HEK293 (cell line): Measurements from ENCODE around the gene GNPTG.

Source experiments
- CTCF ChIA-PET: fragments of 350-600 bp; formaldehyde crosslinking; extraction: SDS; loops from one replicate; lab custom pipeline; 2021; ENCODE audit warnings: antibody characterized with exemption; lab: Yijun Ruan, JAX
- POLR2A ChIA-PET: fragments of 300-600 bp; formaldehyde crosslinking; extraction: SDS; loops from one replicate; lab custom pipeline; 2020; ENCODE audit warnings: antibody characterized with exemption, inconsistent platforms; lab: Yijun Ruan, JAX
- H3K27ac ChIP-seq: fragments of 200-500 bp; sonication (Bioruptor generic); 2 replicates; pipeline ENCODE4 v1.5.1; 2014; ENCODE audit warnings: low read depth, low read length, control low read depth, inconsistent platforms; ENCODE audit errors: extremely low read depth
- H3K36me3 ChIP-seq, 2 experiments: fragments of 200-500 bp in 1 of 2; sonication (Bioruptor generic) in 1 of 2; 1 replicate in 1 of 2; 2 replicates in 1 of 2; pipeline ENCODE4 v1.5.1; 2014 to 2017; ENCODE audit warnings: inconsistent platforms in 2 of 2, low read length in 2 of 2; ENCODE audit not compliant: control insufficient read depth in 2 of 2, insufficient read depth in 1 of 2
- H3K4me1 ChIP-seq: fragments of 200-500 bp; sonication (Bioruptor generic); 2 replicates; pipeline ENCODE4 v1.5.1; 2014; ENCODE audit warnings: mild to moderate bottlenecking, low read length, inconsistent platforms; ENCODE audit not compliant: control insufficient read depth, insufficient read depth
- H3K4me3 ChIP-seq: 2 replicates; pipeline ENCODE4 v1.5.1; 2011; ENCODE audit warnings: low read depth, mild to moderate bottlenecking, control low read depth, low read length, moderate library complexity
- H3K9me3 ChIP-seq: fragments of 200-500 bp; sonication (Bioruptor generic); 2 replicates; pipeline ENCODE4 v1.5.1; 2014; ENCODE audit warnings: low read depth, low read length, inconsistent platforms; ENCODE audit not compliant: control insufficient read depth, insufficient read depth
- EGR2 ChIP-seq: fragments of 450-650 bp; formaldehyde crosslinking; IDR thresholded peaks from 2 replicates; pipeline ENCODE4 v1.5.1; 2016; ENCODE audit warnings: low read depth, missing biosample characterization, missing genetic modification characterization
- KLF10 ChIP-seq: fragments of 450-650 bp; IDR thresholded peaks from 2 replicates; pipeline ENCODE4 v1.5.1; 2018; ENCODE audit warnings: missing biosample characterization, mild to moderate bottlenecking, missing genetic modification characterization
- SCRT1 ChIP-seq: fragments of 450-650 bp; formaldehyde crosslinking; IDR thresholded peaks from 2 replicates; pipeline ENCODE4 v1.5.1; 2016; ENCODE audit warnings: missing biosample characterization, missing genetic modification characterization, borderline replicate concordance
- YY2 ChIP-seq: fragments of 450-650 bp; formaldehyde crosslinking; IDR thresholded peaks from 2 replicates; pipeline ENCODE4 v1.5.1; 2016; ENCODE audit warnings: missing biosample characterization, missing genetic modification characterization
- ZFP69B ChIP-seq: fragments of 450-650 bp; formaldehyde crosslinking; IDR thresholded peaks from 2 replicates; pipeline ENCODE4 v1.5.1; 2016; ENCODE audit warnings: missing biosample characterization, missing genetic modification characterization
- ZNF214 ChIP-seq: fragments of 450-650 bp; formaldehyde crosslinking; IDR thresholded peaks from 2 replicates; pipeline ENCODE4 v1.5.1; 2017; ENCODE audit warnings: missing biosample characterization, mild to moderate bottlenecking, missing genetic modification characterization, borderline replicate concordance
- ZNF24 ChIP-seq: fragments of 450-650 bp; formaldehyde crosslinking; IDR thresholded peaks from 2 replicates; pipeline ENCODE4 v1.5.1; 2016; ENCODE audit warnings: missing biosample characterization, missing genetic modification characterization
- ZNF274 ChIP-seq, 2 experiments: fragments of 200-500 bp in 1 of 2; fragments of 450-650 bp in 1 of 2; sonication (Bioruptor generic) in 1 of 2; formaldehyde crosslinking in 1 of 2; IDR thresholded peaks; 2 replicates each; pipeline versions ENCODE4 v1.5.1 to v1.6.1; 2014 to 2016; ENCODE audit warnings: borderline replicate concordance in 1 of 2, inconsistent platforms in 1 of 2, low read length in 1 of 2, missing biosample characterization in 1 of 2, missing genetic modification characterization in 1 of 2
- ZNF544 ChIP-seq: fragments of 450-650 bp; formaldehyde crosslinking; IDR thresholded peaks from 2 replicates; pipeline ENCODE4 v1.5.0; 2017; ENCODE audit warnings: missing biosample characterization, missing genetic modification characterization
- ZNF555 ChIP-seq: fragments of 450-650 bp; formaldehyde crosslinking; conservative IDR thresholded peaks from 2 replicates; pipeline ENCODE4 v1.5.1; 2017; ENCODE audit warnings: missing biosample characterization, mild to moderate bottlenecking, missing genetic modification characterization, inconsistent platforms
- ZNF670 ChIP-seq: fragments of 450-650 bp; formaldehyde crosslinking; IDR thresholded peaks from 2 replicates; pipeline ENCODE4 v1.5.1; 2016; ENCODE audit warnings: missing biosample characterization, missing genetic modification characterization, low read depth
- ZNF830 ChIP-seq: fragments of 450-650 bp; IDR thresholded peaks from 2 replicates; pipeline ENCODE4 v1.5.0; 2018; ENCODE audit warnings: missing biosample characterization, missing genetic modification characterization, low read depth, mild to moderate bottlenecking, moderate library complexity
- TF ChIP-seq, protein P1 (sequence below): fragments of 450-650 bp; formaldehyde crosslinking; IDR thresholded peaks from 2 replicates; pipeline ENCODE4 v1.5.1; 2016; ENCODE audit warnings: missing biosample characterization, missing genetic modification characterization, borderline replicate concordance
- TF ChIP-seq, protein P2 (sequence below): fragments of 450-650 bp; formaldehyde crosslinking; IDR thresholded peaks from 2 replicates; pipeline ENCODE4 v1.5.1; 2016; ENCODE audit warnings: missing biosample characterization, missing genetic modification characterization
- TF ChIP-seq, protein P3 (sequence below): fragments of 450-650 bp; IDR thresholded peaks from 2 replicates; pipeline ENCODE4 v1.5.1; 2018; ENCODE audit warnings: missing biosample characterization, missing genetic modification characterization
- TF ChIP-seq, protein P4 (sequence below): fragments of 450-650 bp; formaldehyde crosslinking; IDR thresholded peaks from 2 replicates; pipeline ENCODE4 v1.5.1; 2016; ENCODE audit warnings: missing biosample characterization, missing genetic modification characterization
- TF ChIP-seq, protein P5 (sequence below): fragments of 450-650 bp; formaldehyde crosslinking; conservative IDR thresholded peaks from 2 replicates; pipeline ENCODE4 v1.5.1; 2016; ENCODE audit warnings: low read depth, missing biosample characterization, missing genetic modification characterization
- TF ChIP-seq, protein P6 (sequence below): fragments of 450-650 bp; formaldehyde crosslinking; IDR thresholded peaks from 2 replicates; pipeline ENCODE4 v1.5.1; 2016; ENCODE audit warnings: missing biosample characterization, missing genetic modification characterization, borderline replicate concordance
- TF ChIP-seq, protein P7 (sequence below): fragments of 450-650 bp; formaldehyde crosslinking; IDR thresholded peaks from 2 replicates; pipeline ENCODE4 v1.5.1; 2016; ENCODE audit warnings: missing biosample characterization, missing genetic modification characterization

GNPTG gene

DNA sequence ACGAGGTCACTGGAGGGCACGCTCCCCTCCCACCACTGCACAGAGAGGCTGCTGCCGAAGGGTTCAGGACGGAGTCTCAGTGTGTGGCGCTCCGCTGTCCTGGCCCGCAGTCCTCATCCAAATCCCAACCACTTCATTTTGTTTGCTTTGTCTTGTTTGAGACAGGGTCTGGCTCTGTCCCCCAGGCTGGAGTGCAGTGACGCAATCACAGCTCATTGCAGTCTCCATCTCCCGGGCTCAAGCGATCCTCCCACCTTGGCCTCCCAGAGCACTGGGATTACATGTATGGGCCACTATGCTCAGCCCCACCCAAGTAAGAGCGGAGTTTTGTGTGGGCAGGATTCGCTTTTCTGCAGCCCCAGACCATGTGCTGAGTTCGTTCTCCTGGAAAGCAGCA is 50.0 kb downstream of the GNPTG start:
- TF ChIP-seq ZNF555 (tag by site-specific recombination) = no peak
- no peak for TF ChIP-seq ZNF24 (tag by site-specific recombination)
- TF ChIP-seq, protein P1, sequence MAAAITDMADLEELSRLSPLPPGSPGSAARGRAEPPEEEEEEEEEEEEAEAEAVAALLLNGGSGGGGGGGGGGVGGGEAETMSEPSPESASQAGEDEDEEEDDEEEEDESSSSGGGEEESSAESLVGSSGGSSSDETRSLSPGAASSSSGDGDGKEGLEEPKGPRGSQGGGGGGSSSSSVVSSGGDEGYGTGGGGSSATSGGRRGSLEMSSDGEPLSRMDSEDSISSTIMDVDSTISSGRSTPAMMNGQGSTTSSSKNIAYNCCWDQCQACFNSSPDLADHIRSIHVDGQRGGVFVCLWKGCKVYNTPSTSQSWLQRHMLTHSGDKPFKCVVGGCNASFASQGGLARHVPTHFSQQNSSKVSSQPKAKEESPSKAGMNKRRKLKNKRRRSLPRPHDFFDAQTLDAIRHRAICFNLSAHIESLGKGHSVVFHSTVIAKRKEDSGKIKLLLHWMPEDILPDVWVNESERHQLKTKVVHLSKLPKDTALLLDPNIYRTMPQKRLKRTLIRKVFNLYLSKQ (tag by site-specific recombination) = no peak
- TF ChIP-seq, protein P2, sequence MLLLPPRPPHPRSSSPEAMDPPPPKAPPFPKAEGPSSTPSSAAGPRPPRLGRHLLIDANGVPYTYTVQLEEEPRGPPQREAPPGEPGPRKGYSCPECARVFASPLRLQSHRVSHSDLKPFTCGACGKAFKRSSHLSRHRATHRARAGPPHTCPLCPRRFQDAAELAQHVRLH (tag by site-specific recombination) = no peak
- TF ChIP-seq KLF10 (tag by site-specific recombination) = no peak
- TF ChIP-seq, protein P3, sequence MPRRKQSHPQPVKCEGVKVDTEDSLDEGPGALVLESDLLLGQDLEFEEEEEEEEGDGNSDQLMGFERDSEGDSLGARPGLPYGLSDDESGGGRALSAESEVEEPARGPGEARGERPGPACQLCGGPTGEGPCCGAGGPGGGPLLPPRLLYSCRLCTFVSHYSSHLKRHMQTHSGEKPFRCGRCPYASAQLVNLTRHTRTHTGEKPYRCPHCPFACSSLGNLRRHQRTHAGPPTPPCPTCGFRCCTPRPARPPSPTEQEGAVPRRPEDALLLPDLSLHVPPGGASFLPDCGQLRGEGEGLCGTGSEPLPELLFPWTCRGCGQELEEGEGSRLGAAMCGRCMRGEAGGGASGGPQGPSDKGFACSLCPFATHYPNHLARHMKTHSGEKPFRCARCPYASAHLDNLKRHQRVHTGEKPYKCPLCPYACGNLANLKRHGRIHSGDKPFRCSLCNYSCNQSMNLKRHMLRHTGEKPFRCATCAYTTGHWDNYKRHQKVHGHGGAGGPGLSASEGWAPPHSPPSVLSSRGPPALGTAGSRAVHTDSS (tag by site-specific recombination) = no peak
- TF ChIP-seq, protein P4, sequence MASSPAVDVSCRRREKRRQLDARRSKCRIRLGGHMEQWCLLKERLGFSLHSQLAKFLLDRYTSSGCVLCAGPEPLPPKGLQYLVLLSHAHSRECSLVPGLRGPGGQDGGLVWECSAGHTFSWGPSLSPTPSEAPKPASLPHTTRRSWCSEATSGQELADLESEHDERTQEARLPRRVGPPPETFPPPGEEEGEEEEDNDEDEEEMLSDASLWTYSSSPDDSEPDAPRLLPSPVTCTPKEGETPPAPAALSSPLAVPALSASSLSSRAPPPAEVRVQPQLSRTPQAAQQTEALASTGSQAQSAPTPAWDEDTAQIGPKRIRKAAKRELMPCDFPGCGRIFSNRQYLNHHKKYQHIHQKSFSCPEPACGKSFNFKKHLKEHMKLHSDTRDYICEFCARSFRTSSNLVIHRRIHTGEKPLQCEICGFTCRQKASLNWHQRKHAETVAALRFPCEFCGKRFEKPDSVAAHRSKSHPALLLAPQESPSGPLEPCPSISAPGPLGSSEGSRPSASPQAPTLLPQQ (tag by site-specific recombination) = no peak
- no peak for TF ChIP-seq ZNF544 (tag by site-specific recombination)
- no peak for TF ChIP-seq SCRT1 (tag by site-specific recombination)
- TF ChIP-seq YY2 (tag by site-specific recombination) = no peak
- TF ChIP-seq, protein P5, sequence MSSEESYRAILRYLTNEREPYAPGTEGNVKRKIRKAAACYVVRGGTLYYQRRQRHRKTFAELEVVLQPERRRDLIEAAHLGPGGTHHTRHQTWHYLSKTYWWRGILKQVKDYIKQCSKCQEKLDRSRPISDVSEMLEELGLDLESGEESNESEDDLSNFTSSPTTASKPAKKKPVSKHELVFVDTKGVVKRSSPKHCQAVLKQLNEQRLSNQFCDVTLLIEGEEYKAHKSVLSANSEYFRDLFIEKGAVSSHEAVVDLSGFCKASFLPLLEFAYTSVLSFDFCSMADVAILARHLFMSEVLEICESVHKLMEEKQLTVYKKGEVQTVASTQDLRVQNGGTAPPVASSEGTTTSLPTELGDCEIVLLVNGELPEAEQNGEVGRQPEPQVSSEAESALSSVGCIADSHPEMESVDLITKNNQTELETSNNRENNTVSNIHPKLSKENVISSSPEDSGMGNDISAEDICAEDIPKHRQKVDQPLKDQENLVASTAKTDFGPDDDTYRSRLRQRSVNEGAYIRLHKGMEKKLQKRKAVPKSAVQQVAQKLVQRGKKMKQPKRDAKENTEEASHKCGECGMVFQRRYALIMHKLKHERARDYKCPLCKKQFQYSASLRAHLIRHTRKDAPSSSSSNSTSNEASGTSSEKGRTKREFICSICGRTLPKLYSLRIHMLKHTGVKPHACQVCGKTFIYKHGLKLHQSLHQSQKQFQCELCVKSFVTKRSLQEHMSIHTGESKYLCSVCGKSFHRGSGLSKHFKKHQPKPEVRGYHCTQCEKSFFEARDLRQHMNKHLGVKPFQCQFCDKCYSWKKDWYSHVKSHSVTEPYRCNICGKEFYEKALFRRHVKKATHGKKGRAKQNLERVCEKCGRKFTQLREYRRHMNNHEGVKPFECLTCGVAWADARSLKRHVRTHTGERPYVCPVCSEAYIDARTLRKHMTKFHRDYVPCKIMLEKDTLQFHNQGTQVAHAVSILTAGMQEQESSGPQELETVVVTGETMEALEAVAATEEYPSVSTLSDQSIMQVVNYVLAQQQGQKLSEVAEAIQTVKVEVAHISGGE = no peak
- no peak for TF ChIP-seq ZNF274 (IDR thresholded peaks at IDR 0.05; ENCODE audit: low read length)
- no peak for TF ChIP-seq ZNF274 (tag by site-specific recombination; IDR thresholded peaks at IDR 0.05; ENCODE audit: borderline replicate concordance)
- no peak for TF ChIP-seq ZNF830 (tag by site-specific recombination)
- TF ChIP-seq EGR2 (tag by site-specific recombination) = no peak
- TF ChIP-seq, protein P6, sequence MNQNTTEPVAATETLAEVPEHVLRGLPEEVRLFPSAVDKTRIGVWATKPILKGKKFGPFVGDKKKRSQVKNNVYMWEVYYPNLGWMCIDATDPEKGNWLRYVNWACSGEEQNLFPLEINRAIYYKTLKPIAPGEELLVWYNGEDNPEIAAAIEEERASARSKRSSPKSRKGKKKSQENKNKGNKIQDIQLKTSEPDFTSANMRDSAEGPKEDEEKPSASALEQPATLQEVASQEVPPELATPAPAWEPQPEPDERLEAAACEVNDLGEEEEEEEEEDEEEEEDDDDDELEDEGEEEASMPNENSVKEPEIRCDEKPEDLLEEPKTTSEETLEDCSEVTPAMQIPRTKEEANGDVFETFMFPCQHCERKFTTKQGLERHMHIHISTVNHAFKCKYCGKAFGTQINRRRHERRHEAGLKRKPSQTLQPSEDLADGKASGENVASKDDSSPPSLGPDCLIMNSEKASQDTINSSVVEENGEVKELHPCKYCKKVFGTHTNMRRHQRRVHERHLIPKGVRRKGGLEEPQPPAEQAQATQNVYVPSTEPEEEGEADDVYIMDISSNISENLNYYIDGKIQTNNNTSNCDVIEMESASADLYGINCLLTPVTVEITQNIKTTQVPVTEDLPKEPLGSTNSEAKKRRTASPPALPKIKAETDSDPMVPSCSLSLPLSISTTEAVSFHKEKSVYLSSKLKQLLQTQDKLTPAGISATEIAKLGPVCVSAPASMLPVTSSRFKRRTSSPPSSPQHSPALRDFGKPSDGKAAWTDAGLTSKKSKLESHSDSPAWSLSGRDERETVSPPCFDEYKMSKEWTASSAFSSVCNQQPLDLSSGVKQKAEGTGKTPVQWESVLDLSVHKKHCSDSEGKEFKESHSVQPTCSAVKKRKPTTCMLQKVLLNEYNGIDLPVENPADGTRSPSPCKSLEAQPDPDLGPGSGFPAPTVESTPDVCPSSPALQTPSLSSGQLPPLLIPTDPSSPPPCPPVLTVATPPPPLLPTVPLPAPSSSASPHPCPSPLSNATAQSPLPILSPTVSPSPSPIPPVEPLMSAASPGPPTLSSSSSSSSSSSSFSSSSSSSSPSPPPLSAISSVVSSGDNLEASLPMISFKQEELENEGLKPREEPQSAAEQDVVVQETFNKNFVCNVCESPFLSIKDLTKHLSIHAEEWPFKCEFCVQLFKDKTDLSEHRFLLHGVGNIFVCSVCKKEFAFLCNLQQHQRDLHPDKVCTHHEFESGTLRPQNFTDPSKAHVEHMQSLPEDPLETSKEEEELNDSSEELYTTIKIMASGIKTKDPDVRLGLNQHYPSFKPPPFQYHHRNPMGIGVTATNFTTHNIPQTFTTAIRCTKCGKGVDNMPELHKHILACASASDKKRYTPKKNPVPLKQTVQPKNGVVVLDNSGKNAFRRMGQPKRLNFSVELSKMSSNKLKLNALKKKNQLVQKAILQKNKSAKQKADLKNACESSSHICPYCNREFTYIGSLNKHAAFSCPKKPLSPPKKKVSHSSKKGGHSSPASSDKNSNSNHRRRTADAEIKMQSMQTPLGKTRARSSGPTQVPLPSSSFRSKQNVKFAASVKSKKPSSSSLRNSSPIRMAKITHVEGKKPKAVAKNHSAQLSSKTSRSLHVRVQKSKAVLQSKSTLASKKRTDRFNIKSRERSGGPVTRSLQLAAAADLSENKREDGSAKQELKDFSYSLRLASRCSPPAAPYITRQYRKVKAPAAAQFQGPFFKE = no peak
- TF ChIP-seq, protein P7, sequence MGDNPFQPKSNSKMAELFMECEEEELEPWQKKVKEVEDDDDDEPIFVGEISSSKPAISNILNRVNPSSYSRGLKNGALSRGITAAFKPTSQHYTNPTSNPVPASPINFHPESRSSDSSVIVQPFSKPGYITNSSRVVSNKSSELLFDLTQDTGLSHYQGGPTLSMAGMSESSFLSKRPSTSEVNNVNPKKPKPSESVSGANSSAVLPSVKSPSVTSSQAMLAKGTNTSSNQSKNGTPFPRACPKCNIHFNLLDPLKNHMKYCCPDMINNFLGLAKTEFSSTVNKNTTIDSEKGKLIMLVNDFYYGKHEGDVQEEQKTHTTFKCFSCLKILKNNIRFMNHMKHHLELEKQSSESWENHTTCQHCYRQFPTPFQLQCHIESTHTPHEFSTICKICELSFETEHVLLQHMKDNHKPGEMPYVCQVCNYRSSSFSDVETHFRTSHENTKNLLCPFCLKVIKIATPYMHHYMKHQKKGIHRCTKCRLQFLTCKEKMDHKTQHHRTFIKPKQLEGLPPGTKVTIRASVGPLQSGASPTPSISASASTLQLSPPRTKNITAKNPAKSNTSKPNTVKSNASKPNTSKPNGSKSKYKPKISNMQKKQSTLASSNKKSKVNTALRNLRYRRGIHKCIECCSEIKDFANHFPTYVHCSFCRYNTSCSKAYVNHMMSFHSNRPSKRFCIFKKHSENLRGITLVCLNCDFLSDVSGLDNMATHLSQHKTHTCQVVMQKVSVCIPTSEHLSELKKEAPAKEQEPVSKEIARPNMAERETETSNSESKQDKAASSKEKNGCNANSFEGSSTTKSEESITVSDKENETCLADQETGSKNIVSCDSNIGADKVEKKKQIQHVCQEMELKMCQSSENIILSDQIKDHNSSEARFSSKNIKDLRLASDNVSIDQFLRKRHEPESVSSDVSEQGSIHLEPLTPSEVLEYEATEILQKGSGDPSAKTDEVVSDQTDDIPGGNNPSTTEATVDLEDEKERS (tag by site-specific recombination) = no peak
- no peak for TF ChIP-seq ZNF214 (tag by site-specific recombination)
- no peak for TF ChIP-seq ZFP69B (tag by site-specific recombination)
- no peak for TF ChIP-seq ZNF670 (tag by site-specific recombination)
- Histone ChIP-seq H3K36me3 (peaks cover 0 to 49% of the 10 kb centered on the region in 2 experiments; a peak in 2 of 3 replicates), H3K27ac (no peak overlapping the region), H3K4me3 (no peak overlapping the region), H3K9me3 (no peaks in the 10 kb centered on the region), H3K4me1 (no peaks in the 10 kb centered on the region)
- CTCF ChIA-PET = interaction anchor here (0.9 kb wide), 1 partner anchor 11 kb away, joined by 3 read pairs; no protein-coding TSS in a partner anchor
- POLR2A ChIA-PET = interaction anchor here (0.5 kb wide), 1 partner anchor 538 kb away, joined by 4 read pairs; no protein-coding TSS in a partner anchor
